Smooth muscle cell (in vitro differentiated cells): ENCODE data around the gene LTA4H. TPM values are rescaled to one million over a fixed set of nuclear protein-coding genes. Genes with fewer than 3 reads are reported as not detected.

ENCODE experiments used
- DNase-seq: peaks from one replicate; lab custom pipeline; 2025; ENCODE audit not compliant: unreplicated experiment; lab: John Stamatoyannopoulos, UW
- H2AFZ ChIP-seq: fragments of 200-600 bp; sonication (generic); 2 replicates; pipeline ENCODE4 v1.6.0; 2016; ENCODE audit warnings: antibody characterized with exemption, low read depth, mild to moderate bottlenecking
- H3F3A ChIP-seq: fragments of 200-600 bp; sonication (generic); 2 replicates; pipeline ENCODE4 v1.6.0; 2017; ENCODE audit warnings: antibody characterized with exemption, low read depth
- H3K27ac ChIP-seq: fragments of 200-600 bp; sonication (generic); 2 replicates; pipeline ENCODE4 v1.5.1; 2016; ENCODE audit warnings: low read depth, mild to moderate bottlenecking
- H3K27me3 ChIP-seq: fragments of 200-600 bp; sonication (generic); 2 replicates; pipeline ENCODE4 v1.6.1; 2016; ENCODE audit warnings: low read depth, mild to moderate bottlenecking
- H3K36me3 ChIP-seq: fragments of 200-600 bp; sonication (generic); 2 replicates; pipeline ENCODE4 v1.5.1; 2016; ENCODE audit warnings: low read depth
- H3K4me1 ChIP-seq: fragments of 200-600 bp; sonication (generic); 2 replicates; pipeline ENCODE4 v1.5.1; 2016; ENCODE audit warnings: low read depth
- H3K4me2 ChIP-seq: fragments of 200-600 bp; sonication (generic); 2 replicates; pipeline ENCODE4 v1.6.0; 2016; ENCODE audit warnings: mild to moderate bottlenecking
- H3K4me3 ChIP-seq: fragments of 200-600 bp; sonication (generic); 2 replicates; pipeline ENCODE4 v1.5.1; 2016; ENCODE audit warnings: mild to moderate bottlenecking
- H3K79me2 ChIP-seq: fragments of 200-600 bp; sonication (generic); 2 replicates; pipeline ENCODE4 v1.6.0; 2016; ENCODE audit warnings: low read depth, mild to moderate bottlenecking
- H3K9ac ChIP-seq: fragments of 200-600 bp; sonication (generic); 2 replicates; pipeline ENCODE4 v1.6.0; 2016; ENCODE audit warnings: low read depth
- H3K9me3 ChIP-seq: fragments of 200-600 bp; sonication (generic); replicated peaks from 2 replicates; pipeline ENCODE4 v1.5.1; 2016; ENCODE audit warnings: low read depth
- H4K20me1 ChIP-seq: fragments of 200-600 bp; sonication (generic); 2 replicates; pipeline ENCODE4 v1.6.0; 2016; ENCODE audit warnings: low read depth
- CTCF ChIP-seq: fragments of 200-600 bp; sonication (generic); IDR thresholded peaks from 2 replicates; pipeline ENCODE4 v1.5.1; 2017; ENCODE audit warnings: borderline replicate concordance, mild to moderate bottlenecking, antibody characterized with exemption; ENCODE audit not compliant: insufficient read depth, poor library complexity, severe bottlenecking
- WGBS: methylation state at CpG from one replicate; pipeline ENCODE4 v1.1.7; 2016; ENCODE audit warnings: low lambda C conversion rate; 5-methylcytosine and 5-hydroxymethylcytosine counted together
- polyA plus RNA-seq: library from polyadenylated mRNA; unstranded; fragments of >200 nt; fragmentation: Nextera tagmentation; extraction: Ambion mirVana; gene quantifications from 2 replicates; pipeline ENCODE4 v1.2.1, GENCODE V29; 2016
- total RNA-seq: library from RNA; depleted of rRNA; stranded (reverse); fragments of >200 nt; gene quantifications from 2 replicates; pipeline ENCODE4 v1.2.3, GENCODE V29; 2014

The LTA4H gene
- total and polyA plus RNA-seq, 2 experiments from 2014 or later = 33.9 to 74.4 TPM

DNA sequence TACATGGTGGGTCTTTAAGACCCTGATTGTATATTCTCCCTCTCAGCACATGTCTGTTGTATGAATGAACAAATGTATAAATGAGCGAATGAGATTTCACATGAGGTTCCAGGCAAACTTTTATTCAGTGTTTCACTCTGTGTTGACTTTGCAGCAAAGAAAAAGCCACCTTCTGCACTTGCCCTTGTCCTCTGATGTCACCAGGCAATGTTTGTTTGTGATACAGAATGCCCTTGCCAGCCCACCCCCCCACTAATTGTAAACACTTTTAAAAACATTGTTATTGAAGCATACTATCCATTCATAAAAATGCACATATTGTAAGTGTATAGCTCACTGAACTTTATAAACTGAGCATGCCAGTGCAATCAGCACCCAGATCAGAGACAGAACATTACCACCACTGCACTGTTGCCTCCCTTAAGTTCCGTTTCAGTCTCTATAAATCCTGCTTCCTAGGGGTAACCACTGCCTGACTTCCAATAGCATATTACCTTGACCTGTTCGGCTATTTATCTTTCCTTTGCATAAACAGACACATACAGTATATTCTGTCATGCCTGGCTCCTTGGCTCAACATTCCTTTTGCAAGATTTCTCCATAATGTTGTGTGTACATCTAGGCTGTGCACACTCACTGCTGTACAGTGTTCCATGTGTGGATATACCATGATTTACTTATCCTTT lies 11.3 kb upstream of the LTA4H start:
- H3K4me2 ChIP-seq = no peak overlapping the region
- no peak overlapping the region for H3K27ac ChIP-seq
- no peak for DNase-seq
- H3K9ac ChIP-seq = no peak overlapping the region
- H3K79me2 ChIP-seq = no peaks in the 10 kb centered on the region
- no peaks in the 10 kb centered on the region for H4K20me1 ChIP-seq
- no peaks in the 10 kb centered on the region for H3K9me3 ChIP-seq
- H3K4me1 ChIP-seq = no peaks in the 10 kb centered on the region
- H3K27me3 ChIP-seq = no peaks in the 10 kb centered on the region
- 89% methylated on average over 3 of the region's 3 CpGs for WGBS
- no peaks in the 10 kb centered on the region for H3F3A ChIP-seq
- H3K36me3 ChIP-seq = no peaks in the 10 kb centered on the region
- H3K4me3 ChIP-seq = no peak overlapping the region
- no peak for TF ChIP-seq CTCF
- H2AFZ ChIP-seq = no peak overlapping the region

DNA sequence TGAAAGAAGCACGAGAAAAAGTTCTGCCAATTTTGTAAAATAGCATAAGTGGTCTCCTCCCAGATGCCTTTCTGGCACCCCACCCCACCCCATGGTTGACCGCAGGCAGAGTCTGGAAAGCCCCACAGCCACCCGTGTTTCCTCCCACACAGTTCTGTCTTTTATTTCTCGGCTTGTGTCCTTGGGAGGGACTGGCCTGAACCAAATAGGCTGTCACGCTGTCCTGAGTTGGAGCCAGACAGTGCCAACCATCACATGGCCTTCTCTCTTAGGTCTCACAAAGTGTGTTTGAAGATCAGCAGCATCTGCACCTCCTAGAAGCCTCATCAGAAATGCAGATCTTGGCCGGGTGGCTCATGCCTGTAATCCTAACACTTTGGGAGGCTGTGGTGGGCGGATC lies 10.2 kb upstream of the LTA4H start:
- no peaks in the 10 kb centered on the region for H3K36me3 ChIP-seq
- H3K4me1 ChIP-seq = no peaks in the 10 kb centered on the region

GRCh38 chr12:96044943-96045290 lies 9.5 kb upstream of the LTA4H start:
- Histone ChIP-seq H3F3A (no peaks in the 10 kb centered on the region), H3K36me3 (no peaks in the 10 kb centered on the region), H3K9me3 (no peaks in the 10 kb centered on the region), H2AFZ (no peak overlapping the region), H3K27me3 (no peaks in the 10 kb centered on the region), H3K4me1 (no peaks in the 10 kb centered on the region), H3K4me3 (no peak overlapping the region), H3K79me2 (no peaks in the 10 kb centered on the region), H4K20me1 (no peaks in the 10 kb centered on the region), H3K4me2 (no peak overlapping the region), H3K27ac (no peak overlapping the region), H3K9ac (no peak overlapping the region)
- WGBS = 96% methylated on average over 2 of the region's 2 CpGs
- DNase-seq = no peak
- TF ChIP-seq CTCF = no peak

More for the DNA sequence above, 10.2 kb upstream of the LTA4H start:
- no peak overlapping the region for H3K9ac ChIP-seq
- no peak overlapping the region for H3K27ac ChIP-seq
- no peaks in the 10 kb centered on the region for H4K20me1 ChIP-seq
- no peak overlapping the region for H3K4me3 ChIP-seq
- H2AFZ ChIP-seq = no peak overlapping the region
- no peaks in the 10 kb centered on the region for H3K79me2 ChIP-seq
- no peak overlapping the region for H3K4me2 ChIP-seq
- no peaks in the 10 kb centered on the region for H3K9me3 ChIP-seq
- WGBS = 87% methylated on average over 7 of the region's 7 CpGs
- TF ChIP-seq CTCF = no peak
- DNase-seq = no peak
- H3F3A ChIP-seq = no peaks in the 10 kb centered on the region
- H3K27me3 ChIP-seq = no peaks in the 10 kb centered on the region
